Liver (tissue), 9 donors: ENCODE measurements around the gene TBC1D16. TPM values are rescaled to one million over a fixed set of nuclear protein-coding genes. Genes with fewer than 3 reads are reported as not detected.

Source experiments
- DNase-seq: peaks from one replicate; pipeline ENCODE4 v3.0.0-alpha.2; 2017; ENCODE audit warnings: low spot score
- H3K27ac ChIP-seq, 2 donors: one replicate each; pipeline ENCODE4 v1.7.0; 2013; ENCODE audit warnings: inconsistent platforms in 2 of 2, low read length in 2 of 2, control low read depth in 1 of 2, low read depth in 1 of 2, mild to moderate bottlenecking in 1 of 2
- H3K27me3 ChIP-seq, 4 donors: one replicate each; pipeline versions ENCODE4 v1.6.1 to v1.7.0; 2013; ENCODE audit warnings: low read length in 3 of 4, inconsistent platforms in 1 of 4, mild to moderate bottlenecking in 1 of 4, moderate library complexity in 1 of 4; ENCODE audit not compliant: control insufficient read depth in 4 of 4, insufficient read depth in 4 of 4
- H3K36me3 ChIP-seq, 4 donors: one replicate each; pipeline versions ENCODE4 v1.6.1 to v1.7.0; 2013; ENCODE audit warnings: low read length in 3 of 4, mild to moderate bottlenecking in 3 of 4, low read depth in 1 of 4, moderate library complexity in 1 of 4; ENCODE audit not compliant: control insufficient read depth in 4 of 4, insufficient read depth in 3 of 4
- H3K4me1 ChIP-seq, 4 donors: one replicate each; pipeline versions ENCODE4 v1.6.1 to v1.7.0; 2013; ENCODE audit warnings: low read length in 3 of 4, mild to moderate bottlenecking in 3 of 4, moderate library complexity in 1 of 4; ENCODE audit not compliant: control insufficient read depth in 4 of 4, insufficient read depth in 4 of 4
- H3K4me3 ChIP-seq, 3 donors: one replicate each; pipeline versions ENCODE4 v1.6.1 to v1.7.0; 2013; ENCODE audit warnings: low read length in 3 of 3, control low read depth in 1 of 3, low read depth in 1 of 3, mild to moderate bottlenecking in 1 of 3
- H3K9ac ChIP-seq, 2 donors: one replicate each; pipeline ENCODE4 v1.7.0; 2013; ENCODE audit warnings: low read length in 2 of 2, mild to moderate bottlenecking in 2 of 2, moderate library complexity in 2 of 2, control low read depth in 1 of 2, low read depth in 1 of 2
- H3K9me3 ChIP-seq, 4 donors: one replicate each; pipeline versions ENCODE4 v1.6.1 to v1.7.0; 2013; ENCODE audit warnings: low read length in 3 of 4; ENCODE audit not compliant: control insufficient read depth in 4 of 4
- FOXA1 ChIP-seq: IDR thresholded peaks from 2 replicates; pipeline ENCODE4 v1.6.1; 2016; ENCODE audit warnings: antibody characterized with exemption
- FOXA2 ChIP-seq: IDR thresholded peaks from 2 replicates; pipeline ENCODE4 v1.6.1; 2016; ENCODE audit warnings: antibody characterized with exemption
- HNF4A ChIP-seq, 2 donors: conservative IDR thresholded peaks; 2 replicates each; pipeline ENCODE4 v1.6.1; 2016; ENCODE audit warnings: antibody characterized with exemption in 2 of 2, mild to moderate bottlenecking in 2 of 2
- NR2F2 ChIP-seq: IDR thresholded peaks from 2 replicates; pipeline ENCODE4 v1.6.1; 2016; ENCODE audit warnings: antibody characterized with exemption
- RAD21 ChIP-seq, 2 donors: IDR thresholded peaks; 2 replicates each; pipeline ENCODE4 v1.6.1; 2016; ENCODE audit warnings: antibody characterized with exemption in 2 of 2, mild to moderate bottlenecking in 2 of 2
- RXRA ChIP-seq, 2 donors: IDR thresholded peaks; 2 replicates each; pipeline ENCODE4 v1.6.1; 2017 to 2018; ENCODE audit warnings: antibody characterized with exemption in 2 of 2, mild to moderate bottlenecking in 1 of 2
- SP1 ChIP-seq: IDR thresholded peaks from 2 replicates; pipeline ENCODE4 v1.6.1; 2018; ENCODE audit warnings: antibody characterized with exemption, mild to moderate bottlenecking
- WGBS: extraction: QIAGEN DNeasy Blood & Tissue Kit; methylation state at CpG from one replicate; pipeline ENCODE4 v1.1.7; 2013; 5-methylcytosine and 5-hydroxymethylcytosine counted together
- polyA plus RNA-seq, 2 donors: library from polyadenylated mRNA; stranded (reverse) in 1 of 2; unstranded in 1 of 2; fragments of 200-250 nt in 1 of 2; fragments of >200 nt in 1 of 2; fragmentation: Nextera tagmentation in 1 of 2; extraction: Ambion mirVana in 1 of 2; gene quantifications; one replicate each; pipeline versions ENCODE4 v1.2.1 to v1.2.3, GENCODE V29; 2013 to 2015
- total RNA-seq, 2 donors: library from RNA; depleted of rRNA; stranded (reverse); fragments of >200 nt; gene quantifications; one replicate each; pipeline ENCODE4 v1.2.3, GENCODE V29; 2014
- TF ChIP-seq, protein P1 (sequence below): IDR thresholded peaks from 2 replicates; pipeline ENCODE4 v1.6.1; 2016; ENCODE audit warnings: antibody characterized with exemption
- TF ChIP-seq, protein P2 (sequence below): IDR thresholded peaks from 2 replicates; pipeline ENCODE4 v1.6.1; 2016; ENCODE audit warnings: antibody characterized with exemption
- TF ChIP-seq, protein P3 (sequence below): fragments of 150-350 bp; IDR thresholded peaks from 2 replicates; pipeline ENCODE4 v1.5.1; 2017; ENCODE audit warnings: improper control_type of control experiment, low read depth, low read length; ENCODE audit not compliant: missing input control
- TF ChIP-seq, protein P4 (sequence below): IDR thresholded peaks from 2 replicates; pipeline ENCODE4 v1.6.1; 2016; ENCODE audit warnings: antibody characterized with exemption
- donor health status: healthy.
- donor health status: healthy.
- donor health status: healthy.
- donor health status: healthy.
- donor health status: healthy.

Gene TBC1D16
- total and polyA plus RNA-seq, 4 donors = 3.4 to 29.5 (median 4.7) TPM

DNA sequence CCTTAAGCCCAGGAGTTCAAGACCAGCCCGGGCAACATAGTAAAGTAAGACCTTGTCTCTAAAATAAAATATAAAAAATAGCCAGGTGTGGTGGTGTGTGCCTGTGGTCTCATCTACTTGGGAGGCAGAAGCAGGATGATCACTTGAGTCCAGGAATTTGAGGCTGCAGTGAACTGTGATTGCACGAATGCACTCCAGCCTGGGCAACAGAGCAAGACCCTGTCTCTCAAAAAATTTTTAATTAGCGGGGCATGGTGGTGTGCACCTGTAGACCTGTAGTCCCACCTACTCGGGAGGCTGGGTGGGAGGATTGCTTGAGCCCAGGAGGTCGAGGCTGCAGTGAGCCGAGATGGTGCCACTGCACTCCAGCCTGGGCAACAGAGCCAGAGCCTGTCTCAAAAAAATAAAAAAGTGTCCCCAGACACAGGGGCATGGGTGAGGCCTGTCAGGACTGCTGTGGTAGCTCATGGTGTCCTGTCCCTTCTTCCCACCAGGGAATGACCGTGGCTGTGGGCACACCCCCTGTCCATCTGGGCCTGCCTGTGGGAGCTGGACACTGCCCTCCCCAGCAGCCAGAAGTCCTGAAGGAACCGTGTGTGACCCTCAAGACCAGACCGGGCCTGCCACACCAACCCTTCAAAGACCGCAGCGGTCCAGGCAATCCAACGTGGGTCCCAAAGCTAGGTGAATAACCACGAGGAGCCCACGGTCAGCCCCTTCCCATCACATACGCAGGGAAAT is 34.9 kb upstream of the TBC1D16 start:
- H3K9me3 ChIP-seq = no peaks in the 10 kb centered on the region
- no peak for DNase-seq
- no peaks in the 10 kb centered on the region for H3K27me3 ChIP-seq
- peaks cover 0 to 22% (median 12%) of the 10 kb centered on the region in 4 donors for H3K4me1 ChIP-seq
- 60% methylated on average over 15 of the region's 15 CpGs for WGBS
- no peaks in the 10 kb centered on the region for H3K36me3 ChIP-seq
- peak overlapping the region; percentile 91 to 94 for H3K27ac ChIP-seq
- peak overlapping the region; percentile 72 to 74 for H3K9ac ChIP-seq
- TF ChIP-seq RAD21 (IDR thresholded peaks at IDR 0.05) (no peak), FOXA2 (no peak)
- H3K4me3 ChIP-seq = peak overlapping the region; percentile 48 to 71 (median 60)

DNA sequence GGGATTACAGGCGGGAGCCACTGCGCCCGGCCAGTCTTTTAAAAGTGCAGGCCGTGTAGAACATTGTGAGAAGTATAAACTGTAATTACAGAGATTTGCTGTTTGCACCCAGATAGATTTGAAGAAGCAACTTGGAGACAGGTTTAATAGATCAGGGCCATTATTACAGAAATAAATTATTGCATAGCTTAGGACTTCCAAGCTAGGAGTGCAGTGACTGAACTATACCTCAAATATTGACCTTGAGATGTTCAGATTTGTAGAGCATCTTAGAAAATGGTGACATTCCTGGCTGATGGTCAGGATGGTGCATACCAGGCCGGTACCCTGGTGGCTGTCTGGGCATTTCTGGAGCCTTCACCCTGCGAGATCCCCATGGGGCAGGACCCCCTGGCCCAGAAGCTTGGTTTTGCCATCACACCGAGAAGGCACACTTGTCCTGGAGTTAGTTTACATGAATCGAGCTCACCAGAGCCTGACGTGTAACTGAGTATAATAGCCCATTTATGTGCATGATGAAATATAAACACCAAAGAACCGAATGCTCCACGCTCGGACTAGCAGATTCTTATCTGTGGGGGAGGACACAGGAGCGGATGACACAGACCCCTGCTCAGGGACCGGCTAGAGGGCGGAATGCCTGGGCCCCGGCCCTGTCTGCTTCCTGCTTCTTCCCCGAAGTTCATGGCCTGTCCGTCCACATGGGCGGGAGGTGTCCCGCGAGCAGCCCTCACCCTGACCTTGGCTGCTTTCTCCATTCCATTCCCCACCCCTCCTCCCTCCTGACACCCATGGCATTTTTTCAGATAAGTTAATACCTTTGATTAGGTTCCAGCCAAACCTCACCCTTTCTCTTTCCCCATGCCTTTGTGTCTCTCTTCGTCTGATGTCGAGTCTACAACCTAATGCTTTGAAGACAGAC is 32.9 kb upstream of the TBC1D16 start:
- Histone ChIP-seq H3K4me1 (peaks cover 0 to 22% (median 13%) of the 10 kb centered on the region in 4 donors), H3K4me3 (no peak overlapping the region), H3K27me3 (no peaks in the 10 kb centered on the region), H3K9me3 (no peaks in the 10 kb centered on the region), H3K9ac (no peak overlapping the region), H3K36me3 (no peaks in the 10 kb centered on the region), H3K27ac (peak overlapping the region; percentile 21 to 39)
- 43% methylated on average over 23 of the region's 23 CpGs for WGBS
- no peak for DNase-seq
- TF ChIP-seq, protein P1, sequence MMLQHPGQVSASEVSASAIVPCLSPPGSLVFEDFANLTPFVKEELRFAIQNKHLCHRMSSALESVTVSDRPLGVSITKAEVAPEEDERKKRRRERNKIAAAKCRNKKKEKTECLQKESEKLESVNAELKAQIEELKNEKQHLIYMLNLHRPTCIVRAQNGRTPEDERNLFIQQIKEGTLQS = no peak
- TF ChIP-seq HNF4A (conservative IDR thresholded peaks at IDR 0.05) (peak in 1 of 2 donors; percentile 27), NR2F2 (peak; percentile 88), FOXA1 (no peak), RXRA (IDR thresholded peaks at IDR 0.05) (peak; percentile 16 to 62), SP1 (peak; percentile 26)
- TF ChIP-seq, protein P2, sequence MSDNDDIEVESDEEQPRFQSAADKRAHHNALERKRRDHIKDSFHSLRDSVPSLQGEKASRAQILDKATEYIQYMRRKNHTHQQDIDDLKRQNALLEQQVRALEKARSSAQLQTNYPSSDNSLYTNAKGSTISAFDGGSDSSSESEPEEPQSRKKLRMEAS = no peak
- TF ChIP-seq, protein P3, sequence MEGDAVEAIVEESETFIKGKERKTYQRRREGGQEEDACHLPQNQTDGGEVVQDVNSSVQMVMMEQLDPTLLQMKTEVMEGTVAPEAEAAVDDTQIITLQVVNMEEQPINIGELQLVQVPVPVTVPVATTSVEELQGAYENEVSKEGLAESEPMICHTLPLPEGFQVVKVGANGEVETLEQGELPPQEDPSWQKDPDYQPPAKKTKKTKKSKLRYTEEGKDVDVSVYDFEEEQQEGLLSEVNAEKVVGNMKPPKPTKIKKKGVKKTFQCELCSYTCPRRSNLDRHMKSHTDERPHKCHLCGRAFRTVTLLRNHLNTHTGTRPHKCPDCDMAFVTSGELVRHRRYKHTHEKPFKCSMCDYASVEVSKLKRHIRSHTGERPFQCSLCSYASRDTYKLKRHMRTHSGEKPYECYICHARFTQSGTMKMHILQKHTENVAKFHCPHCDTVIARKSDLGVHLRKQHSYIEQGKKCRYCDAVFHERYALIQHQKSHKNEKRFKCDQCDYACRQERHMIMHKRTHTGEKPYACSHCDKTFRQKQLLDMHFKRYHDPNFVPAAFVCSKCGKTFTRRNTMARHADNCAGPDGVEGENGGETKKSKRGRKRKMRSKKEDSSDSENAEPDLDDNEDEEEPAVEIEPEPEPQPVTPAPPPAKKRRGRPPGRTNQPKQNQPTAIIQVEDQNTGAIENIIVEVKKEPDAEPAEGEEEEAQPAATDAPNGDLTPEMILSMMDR = no peak
- TF ChIP-seq, protein P4, sequence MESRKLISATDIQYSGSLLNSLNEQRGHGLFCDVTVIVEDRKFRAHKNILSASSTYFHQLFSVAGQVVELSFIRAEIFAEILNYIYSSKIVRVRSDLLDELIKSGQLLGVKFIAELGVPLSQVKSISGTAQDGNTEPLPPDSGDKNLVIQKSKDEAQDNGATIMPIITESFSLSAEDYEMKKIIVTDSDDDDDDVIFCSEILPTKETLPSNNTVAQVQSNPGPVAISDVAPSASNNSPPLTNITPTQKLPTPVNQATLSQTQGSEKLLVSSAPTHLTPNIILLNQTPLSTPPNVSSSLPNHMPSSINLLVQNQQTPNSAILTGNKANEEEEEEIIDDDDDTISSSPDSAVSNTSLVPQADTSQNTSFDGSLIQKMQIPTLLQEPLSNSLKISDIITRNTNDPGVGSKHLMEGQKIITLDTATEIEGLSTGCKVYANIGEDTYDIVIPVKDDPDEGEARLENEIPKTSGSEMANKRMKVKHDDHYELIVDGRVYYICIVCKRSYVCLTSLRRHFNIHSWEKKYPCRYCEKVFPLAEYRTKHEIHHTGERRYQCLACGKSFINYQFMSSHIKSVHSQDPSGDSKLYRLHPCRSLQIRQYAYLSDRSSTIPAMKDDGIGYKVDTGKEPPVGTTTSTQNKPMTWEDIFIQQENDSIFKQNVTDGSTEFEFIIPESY = no peak
